ENCODE measurements around the gene RBMS1.

Gene RBMS1

GRCh38 chr2:160381425-160381951, 112.1 kb downstream of the RBMS1 start:
- ChIA-PET CTCF (interaction anchor here (1.1 to 2.3 kb wide), 2 partner anchors 10 to 11 kb away, joined by 3 to 6 read pairs; no protein-coding TSS in a partner anchor), POLR2A (no interaction called here)
- TF ChIP-seq CTCF (IDR thresholded peaks at IDR 0.05; ENCODE audit: control extremely low read depth, extremely low read depth, low read depth, missing control alignments), result no peak
- DNase-seq (ENCODE audit: extremely low spot score), result no peak

GRCh38 chr2:160380611-160381010, 113.0 kb downstream of the RBMS1 start:
- POLR2A ChIA-PET, result no interaction called here
- no peak for TF ChIP-seq CTCF (IDR thresholded peaks at IDR 0.05; ENCODE audit: control extremely low read depth, extremely low read depth, low read depth, missing control alignments)
- no peak for DNase-seq (ENCODE audit: extremely low spot score)
- CTCF ChIA-PET, result interaction anchor here (2.3 kb wide), 1 partner anchor 9 kb away, joined by 6 read pairs; no protein-coding TSS in a partner anchor

GRCh38 chr2:160380000-160380570, 113.5 kb downstream of the RBMS1 start:
- ChIA-PET POLR2A (no interaction called here), CTCF (no interaction called here)
- TF ChIP-seq CTCF (IDR thresholded peaks at IDR 0.05; ENCODE audit: control extremely low read depth, extremely low read depth, low read depth, missing control alignments), result no peak
- no peak for DNase-seq (ENCODE audit: extremely low spot score)

GRCh38 chr2:160379399-160379798, 114.2 kb downstream of the RBMS1 start:
- CTCF ChIA-PET, result interaction anchor here (1.9 kb wide), 1 partner anchor 8 kb away, joined by 4 read pairs; no protein-coding TSS in a partner anchor
- DNase-seq (ENCODE audit: extremely low spot score), result no peak
- no peak for TF ChIP-seq CTCF (IDR thresholded peaks at IDR 0.05; ENCODE audit: control extremely low read depth, extremely low read depth, low read depth, missing control alignments)
- POLR2A ChIA-PET, result no interaction called here

GRCh38 chr2:160377204-160377995, 116.2 kb downstream of the RBMS1 start:
- DNase-seq (ENCODE audit: extremely low spot score), result no peak
- no peak for TF ChIP-seq CTCF (IDR thresholded peaks at IDR 0.05; ENCODE audit: control extremely low read depth, extremely low read depth, low read depth, missing control alignments)
- ChIA-PET CTCF (interaction anchor here (1.1 to 1.9 kb wide), 3 partner anchors 9 to 51 kb away, joined by 3 to 4 read pairs (median 3); no protein-coding TSS in a partner anchor), POLR2A (no interaction called here)

- POLR2A ChIA-PET, result no interaction called here
- no peak for TF ChIP-seq CTCF (IDR thresholded peaks at IDR 0.05; ENCODE audit: control extremely low read depth, extremely low read depth, low read depth, missing control alignments)
- CTCF ChIA-PET, result interaction anchor here (1.3 to 1.5 kb wide), 2 partner anchors 10 to 53 kb away, joined by 3 to 6 read pairs; no protein-coding TSS in a partner anchor
- no peak for DNase-seq (ENCODE audit: extremely low spot score)
Observed at GRCh38 chr2:160376576-160376975, 117.0 kb downstream of the RBMS1 start.

Data from GM10248 (cell line).